Fibroblast of mammary gland (primary cell): ENCODE results near the gene WNT10A.

Source experiments
- DNase-seq: peaks from one replicate; pipeline ENCODE4 v3.0.0-alpha.2; 2010; ENCODE audit warnings: low read depth
- H3K4me3 ChIP-seq: 2 replicates; pipeline ENCODE4 v1.5.1; 2011; ENCODE audit warnings: low read depth, mild to moderate bottlenecking, low read length, moderate library complexity; ENCODE audit not compliant: control insufficient read depth
- TF ChIP-seq, protein P1 (sequence below): conservative IDR thresholded peaks from 2 replicates; pipeline ENCODE4 v1.5.1; 2011; ENCODE audit warnings: low read depth, low read length, inconsistent platforms; ENCODE audit not compliant: control insufficient read depth, insufficient read depth

Gene WNT10A

DNA sequence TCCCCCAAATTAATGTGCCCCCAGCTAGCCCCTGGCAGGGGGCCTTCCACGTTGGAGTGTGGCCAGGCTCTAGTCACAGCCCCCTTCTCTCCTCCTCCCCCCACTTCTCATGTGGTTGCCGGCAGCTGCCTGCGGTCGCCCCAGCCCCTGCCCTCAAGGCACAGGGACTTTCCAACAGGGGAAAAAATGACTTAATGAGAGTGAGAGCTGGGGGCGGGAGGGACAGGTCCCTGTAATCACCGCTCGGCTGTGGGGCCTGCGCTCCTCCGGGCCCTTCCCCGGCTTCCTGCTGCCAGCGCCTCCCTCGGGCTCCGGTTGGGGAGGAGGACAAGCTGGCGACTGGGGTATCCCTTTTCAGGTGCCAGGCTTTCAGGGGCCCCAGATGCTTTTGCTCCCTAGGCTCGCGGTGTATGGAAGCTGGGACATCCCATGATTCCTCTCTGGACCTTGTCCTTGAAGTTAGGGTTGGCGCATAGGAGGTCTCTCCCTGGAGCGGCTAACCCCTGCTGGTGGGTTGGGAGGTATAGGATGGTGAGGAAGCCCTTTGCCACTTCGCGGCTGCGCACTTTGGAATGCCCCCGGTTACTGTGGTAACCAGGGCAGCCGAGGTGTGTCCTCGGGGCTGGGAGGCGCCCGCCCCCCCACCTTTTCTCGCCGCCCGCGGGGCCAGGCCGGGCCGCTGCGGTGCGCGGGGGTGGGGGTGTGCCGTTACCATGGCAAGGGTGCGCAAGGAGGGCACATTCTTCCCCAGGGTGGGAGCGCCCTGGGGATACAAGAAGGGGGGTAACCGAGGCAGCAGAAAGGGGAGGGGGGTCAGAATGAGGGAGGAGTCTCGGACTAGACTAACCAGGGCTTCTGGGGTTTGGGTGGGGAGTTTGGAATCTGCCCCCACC lies 16.1 kb downstream of the WNT10A start:
- no peak overlapping the region for H3K4me3 ChIP-seq
- no peak for DNase-seq
- TF ChIP-seq, protein P1, sequence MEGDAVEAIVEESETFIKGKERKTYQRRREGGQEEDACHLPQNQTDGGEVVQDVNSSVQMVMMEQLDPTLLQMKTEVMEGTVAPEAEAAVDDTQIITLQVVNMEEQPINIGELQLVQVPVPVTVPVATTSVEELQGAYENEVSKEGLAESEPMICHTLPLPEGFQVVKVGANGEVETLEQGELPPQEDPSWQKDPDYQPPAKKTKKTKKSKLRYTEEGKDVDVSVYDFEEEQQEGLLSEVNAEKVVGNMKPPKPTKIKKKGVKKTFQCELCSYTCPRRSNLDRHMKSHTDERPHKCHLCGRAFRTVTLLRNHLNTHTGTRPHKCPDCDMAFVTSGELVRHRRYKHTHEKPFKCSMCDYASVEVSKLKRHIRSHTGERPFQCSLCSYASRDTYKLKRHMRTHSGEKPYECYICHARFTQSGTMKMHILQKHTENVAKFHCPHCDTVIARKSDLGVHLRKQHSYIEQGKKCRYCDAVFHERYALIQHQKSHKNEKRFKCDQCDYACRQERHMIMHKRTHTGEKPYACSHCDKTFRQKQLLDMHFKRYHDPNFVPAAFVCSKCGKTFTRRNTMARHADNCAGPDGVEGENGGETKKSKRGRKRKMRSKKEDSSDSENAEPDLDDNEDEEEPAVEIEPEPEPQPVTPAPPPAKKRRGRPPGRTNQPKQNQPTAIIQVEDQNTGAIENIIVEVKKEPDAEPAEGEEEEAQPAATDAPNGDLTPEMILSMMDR, result no peak

DNA sequence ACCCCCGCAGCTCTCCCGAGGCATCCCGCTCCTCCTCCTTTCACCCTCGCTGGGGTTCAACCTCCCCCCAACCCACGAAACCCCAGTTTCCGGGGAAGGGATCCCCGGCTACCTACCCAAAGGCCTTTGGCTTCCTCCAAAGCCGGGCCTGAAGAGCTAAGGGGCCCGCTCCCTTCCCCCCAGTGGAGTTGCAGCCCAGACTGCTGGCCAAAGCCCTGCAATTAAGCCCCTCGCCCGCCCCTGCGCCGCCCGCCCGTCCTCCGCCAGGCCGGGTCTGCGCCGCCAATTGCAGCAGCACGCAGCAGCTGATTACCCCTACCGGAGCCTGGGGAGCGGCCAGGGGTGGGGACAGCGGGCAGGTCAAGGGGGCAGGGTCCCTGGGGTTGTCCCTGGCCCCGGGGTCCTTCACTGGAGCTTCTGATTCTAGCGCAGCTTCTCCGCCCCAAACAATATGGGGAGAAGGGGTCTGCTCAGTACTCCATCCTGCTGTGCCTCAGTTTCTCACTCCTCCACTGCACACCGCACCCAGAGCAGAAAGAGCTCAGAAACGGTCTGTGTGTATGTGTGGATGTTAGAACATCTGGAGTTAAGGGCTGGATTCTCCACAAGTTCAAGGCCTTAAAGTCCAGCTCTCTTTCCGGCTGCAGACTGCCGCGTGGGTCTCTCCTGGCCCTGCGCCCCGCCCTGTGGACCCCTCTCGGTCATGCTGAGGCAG lies 16.9 kb downstream of the WNT10A start:
- TF ChIP-seq, protein P1, result no peak
- no peak overlapping the region for H3K4me3 ChIP-seq
- DNase-seq, result no peak

DNA sequence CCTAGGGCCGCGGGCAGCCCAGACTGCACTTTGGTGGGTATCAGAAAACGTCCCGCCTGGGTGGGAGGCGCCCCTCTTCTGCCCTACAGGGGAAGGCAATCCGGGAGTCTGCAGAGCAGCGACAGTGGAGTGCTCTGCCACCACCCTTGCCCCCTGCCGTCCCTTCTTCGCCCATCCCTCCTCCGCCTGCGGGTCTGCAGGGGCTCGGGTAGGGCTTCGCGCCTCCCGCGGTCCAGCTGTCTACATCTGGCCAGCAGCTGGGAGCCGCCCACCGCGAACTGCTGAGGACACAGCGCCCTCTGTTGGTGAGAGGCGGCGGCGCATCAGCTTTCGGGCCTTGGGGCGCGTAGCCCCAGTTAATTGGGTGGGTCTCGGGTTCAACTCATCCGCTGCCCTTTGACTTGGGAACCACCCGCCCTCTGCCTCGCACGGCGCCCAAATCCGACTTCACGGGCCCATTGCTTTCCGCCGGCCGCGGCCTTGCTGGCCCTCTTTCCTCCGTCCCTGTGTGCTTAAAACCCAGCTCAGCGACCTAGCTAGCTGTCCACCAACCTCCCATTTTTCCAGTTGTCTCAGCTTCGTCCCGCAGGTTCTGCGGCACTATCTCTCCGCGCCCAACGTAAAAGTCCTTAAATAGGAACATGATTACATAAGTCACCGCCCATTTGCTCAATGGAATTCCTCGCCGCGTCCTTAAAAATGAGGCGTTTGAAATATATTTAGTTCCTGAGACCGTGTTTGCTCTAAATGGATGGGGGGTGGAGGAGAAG lies 17.6 kb downstream of the WNT10A start:
- TF ChIP-seq, protein P1, result peak; percentile 78
- DNase-seq, result peak; percentile 38
- H3K4me3 ChIP-seq, result no peak overlapping the region

GRCh38 chr2:218899147-218899546 lies 18.5 kb downstream of the WNT10A start:
- no peak overlapping the region for H3K4me3 ChIP-seq
- DNase-seq, result no peak

DNA sequence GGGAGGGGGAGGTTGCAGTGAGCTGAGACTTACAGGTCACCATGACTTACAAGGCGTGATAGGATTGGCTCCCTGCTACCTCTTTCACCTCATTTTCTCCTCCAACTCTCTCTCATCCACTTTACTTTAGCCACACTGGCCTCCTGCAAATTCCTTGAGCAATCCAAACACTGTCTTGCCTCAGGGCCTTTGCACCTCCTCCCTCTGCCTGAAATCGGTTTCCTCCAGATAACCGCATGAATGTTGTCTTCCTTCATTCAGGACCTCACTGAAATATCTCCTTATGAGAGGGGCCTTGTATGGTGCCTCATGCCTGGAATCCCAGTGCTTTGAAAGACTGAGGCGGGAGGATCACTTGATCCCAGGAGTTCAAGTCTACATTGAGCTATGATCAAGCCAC lies 21.8 kb downstream of the WNT10A start:
- no peak for DNase-seq
- H3K4me3 ChIP-seq, result no peak overlapping the region
- TF ChIP-seq, protein P1, result no peak

More at GRCh38 chr2:218899147-218899546, 18.5 kb downstream of the WNT10A start:
- TF ChIP-seq, protein P1, result no peak

- H3K4me3 ChIP-seq, result no peak overlapping the region
- TF ChIP-seq, protein P1, result no peak
- no peak for DNase-seq
Observed at GRCh38 chr2:218904176-218904575, 23.5 kb downstream of the WNT10A start.
